HT1080 (cell line): ENCODE results near the gene MTCL3.

ENCODE experiments used
- DNase-seq: peaks from one replicate; pipeline ENCODE4 v3.0.0-alpha.2; 2015; ENCODE audit warnings: low read depth

The MTCL3 gene

GRCh38 chr6:127468936-127469335 lies 50.2 kb downstream of the MTCL3 start:
- no peak for DNase-seq

- no peak for DNase-seq
Observed at GRCh38 chr6:127466416-127466815, 52.7 kb downstream of the MTCL3 start.

GRCh38 chr6:127464881-127465459 lies 54.2 kb downstream of the MTCL3 start:
- peak; percentile 46 for DNase-seq

GRCh38 chr6:127464161-127464880 lies 54.8 kb downstream of the MTCL3 start:
- no peak for DNase-seq

GRCh38 chr6:127463056-127463455 lies 56.1 kb downstream of the MTCL3 start:
- no peak for DNase-seq

GRCh38 chr6:127462376-127462775 lies 56.8 kb downstream of the MTCL3 start:
- DNase-seq = peak; percentile 13

- DNase-seq = no peak
Observed at GRCh38 chr6:127460465-127460864, 58.7 kb downstream of the MTCL3 start.

- DNase-seq = no peak
Observed at GRCh38 chr6:127459231-127459641, 59.9 kb downstream of the MTCL3 start, which contains the start of gene KIAA0408. TSS of gene KIAA0408 (minus strand) at chr6:127459389. CDS start at chr6:127453981, 5,408 bp downstream.

GRCh38 chr6:127458817-127459216 lies 60.3 kb downstream of the MTCL3 start:
- no peak for DNase-seq

- no peak for DNase-seq
Observed at GRCh38 chr6:127458222-127458621, 60.9 kb downstream of the MTCL3 start.

- DNase-seq = no peak
Observed at GRCh38 chr6:127457456-127458064, 61.6 kb downstream of the MTCL3 start.

- DNase-seq = no peak
Observed at GRCh38 chr6:127456465-127456864, 62.7 kb downstream of the MTCL3 start.

- no peak for DNase-seq
Observed at GRCh38 chr6:127453845-127454619, 65.1 kb downstream of the MTCL3 start.

- no peak for DNase-seq
Observed at GRCh38 chr6:127452803-127453202, 66.3 kb downstream of the MTCL3 start.

GRCh38 chr6:127451388-127451787 lies 67.7 kb downstream of the MTCL3 start:
- no peak for DNase-seq

- DNase-seq = no peak
Observed at GRCh38 chr6:127447780-127448179, 71.4 kb downstream of the MTCL3 start.

GRCh38 chr6:127446356-127446755 lies 72.8 kb downstream of the MTCL3 start:
- DNase-seq = no peak

- no peak for DNase-seq
Observed at GRCh38 chr6:127441881-127442280, 77.3 kb downstream of the MTCL3 start.

- DNase-seq = no peak
Observed at GRCh38 chr6:127439718-127440117, 79.4 kb downstream of the MTCL3 start.

GRCh38 chr6:127436578-127437110 lies 82.5 kb downstream of the MTCL3 start:
- DNase-seq = no peak

- DNase-seq = no peak
Observed at GRCh38 chr6:127435626-127436220, 83.4 kb downstream of the MTCL3 start.
